Esophagus muscularis mucosa (tissue), 3 donors: Measurements from ENCODE around the gene SATB1.

Source experiments
- POLR2AphosphoS5 ChIP-seq, 2 donors: sonication (generic); formaldehyde crosslinking; IDR thresholded peaks; one replicate each; pipeline ENCODE4 v1.6.1; 2017; ENCODE audit warnings: antibody characterized with exemption in 2 of 2
- TF ChIP-seq, protein P1 (sequence below), 3 experiments: fragments of 200-600 bp in 2 of 3; fragments of 450-650 bp in 1 of 3; sonication (generic) in 2 of 3; IDR thresholded peaks; one replicate each; pipeline ENCODE4 v1.5.1; 2017 to 2019; ENCODE audit warnings: antibody characterized with exemption in 3 of 3, mild to moderate bottlenecking in 2 of 3, moderate library complexity in 1 of 3

GRCh38 chr3:18337231-18337630, 87.9 kb downstream of the SATB1 start:
- no peak for TF ChIP-seq POLR2AphosphoS5 (IDR thresholded peaks at IDR 0.05)
- TF ChIP-seq, protein P1, sequence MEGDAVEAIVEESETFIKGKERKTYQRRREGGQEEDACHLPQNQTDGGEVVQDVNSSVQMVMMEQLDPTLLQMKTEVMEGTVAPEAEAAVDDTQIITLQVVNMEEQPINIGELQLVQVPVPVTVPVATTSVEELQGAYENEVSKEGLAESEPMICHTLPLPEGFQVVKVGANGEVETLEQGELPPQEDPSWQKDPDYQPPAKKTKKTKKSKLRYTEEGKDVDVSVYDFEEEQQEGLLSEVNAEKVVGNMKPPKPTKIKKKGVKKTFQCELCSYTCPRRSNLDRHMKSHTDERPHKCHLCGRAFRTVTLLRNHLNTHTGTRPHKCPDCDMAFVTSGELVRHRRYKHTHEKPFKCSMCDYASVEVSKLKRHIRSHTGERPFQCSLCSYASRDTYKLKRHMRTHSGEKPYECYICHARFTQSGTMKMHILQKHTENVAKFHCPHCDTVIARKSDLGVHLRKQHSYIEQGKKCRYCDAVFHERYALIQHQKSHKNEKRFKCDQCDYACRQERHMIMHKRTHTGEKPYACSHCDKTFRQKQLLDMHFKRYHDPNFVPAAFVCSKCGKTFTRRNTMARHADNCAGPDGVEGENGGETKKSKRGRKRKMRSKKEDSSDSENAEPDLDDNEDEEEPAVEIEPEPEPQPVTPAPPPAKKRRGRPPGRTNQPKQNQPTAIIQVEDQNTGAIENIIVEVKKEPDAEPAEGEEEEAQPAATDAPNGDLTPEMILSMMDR (IDR thresholded peaks at IDR 0.05), result no peak
